CD1c-positive myeloid dendritic cell (primary cell): ENCODE results near the gene RHNO1.

ENCODE experiments used
- DNase-seq: peaks from one replicate; pipeline ENCODE4 v3.0.0-alpha.2; 2016; ENCODE audit errors: extremely low spot score

The RHNO1 gene

GRCh38 chr12:2902272-2902880, 25.4 kb downstream of the RHNO1 start:
- DNase-seq, result no peak

GRCh38 chr12:2904260-2904659, 27.2 kb downstream of the RHNO1 start:
- DNase-seq, result no peak

DNA sequence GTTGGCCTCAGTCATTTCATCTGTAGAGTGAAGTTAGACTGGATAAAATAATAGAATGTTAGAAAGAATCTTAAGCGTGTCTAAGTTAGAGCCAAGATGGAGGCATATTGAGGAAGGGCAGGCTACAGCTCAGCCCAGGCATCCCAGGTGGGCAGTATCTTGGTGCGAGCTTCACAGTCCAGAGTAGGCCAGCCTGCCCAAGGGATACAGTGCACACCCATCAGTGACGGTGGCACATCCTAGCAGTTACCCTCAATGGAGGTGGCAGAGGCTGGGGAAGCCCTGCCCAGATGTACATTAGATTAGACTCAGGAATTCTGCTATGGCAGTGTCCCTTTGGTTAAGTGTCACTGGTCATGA, 35.2 kb downstream of the RHNO1 start:
- DNase-seq, result no peak

DNA sequence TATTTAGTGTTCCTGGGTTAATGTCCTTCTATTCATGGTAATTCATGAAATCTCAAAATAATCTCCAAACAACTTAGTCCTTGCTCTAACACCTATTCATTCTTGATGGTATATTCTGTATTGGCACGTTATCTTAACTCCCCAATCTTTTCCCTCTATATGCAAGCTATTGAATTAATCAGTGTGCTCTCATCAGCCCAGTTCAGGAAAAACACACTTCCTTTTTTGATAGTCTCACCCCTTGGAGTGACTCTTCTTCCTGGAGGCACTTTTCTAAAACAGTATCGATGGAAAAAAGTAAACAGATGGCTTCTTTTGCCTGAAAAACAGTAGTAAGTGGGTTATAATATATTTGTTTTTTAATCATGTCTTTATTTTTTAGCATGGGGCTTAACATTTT, 42.2 kb downstream of the RHNO1 start:
- no peak for DNase-seq

- DNase-seq, result no peak
Measured at GRCh38 chr12:2922329-2922728, 45.3 kb downstream of the RHNO1 start.

DNA sequence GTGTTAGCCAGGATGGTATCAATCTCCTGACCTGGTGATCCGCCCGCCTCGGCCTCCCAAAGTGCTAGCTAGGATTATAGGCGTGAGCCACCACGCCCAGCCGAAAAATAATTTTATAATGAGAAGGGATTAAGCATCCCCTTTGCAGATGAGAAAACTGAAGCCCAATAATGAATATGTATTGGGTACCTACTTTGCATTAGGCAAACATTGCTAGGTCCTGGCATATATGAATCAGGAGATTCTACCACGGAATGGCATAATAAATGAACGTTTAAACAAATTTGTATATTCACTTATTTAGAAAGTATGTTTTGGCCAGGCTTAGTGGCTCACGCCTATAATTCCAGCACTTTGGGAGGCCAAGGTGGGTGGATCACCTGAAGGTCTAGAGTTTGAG, 46.0 kb downstream of the RHNO1 start:
- DNase-seq, result no peak

- DNase-seq, result no peak
Measured at GRCh38 chr12:2924019-2924418, 47.0 kb downstream of the RHNO1 start.

DNA sequence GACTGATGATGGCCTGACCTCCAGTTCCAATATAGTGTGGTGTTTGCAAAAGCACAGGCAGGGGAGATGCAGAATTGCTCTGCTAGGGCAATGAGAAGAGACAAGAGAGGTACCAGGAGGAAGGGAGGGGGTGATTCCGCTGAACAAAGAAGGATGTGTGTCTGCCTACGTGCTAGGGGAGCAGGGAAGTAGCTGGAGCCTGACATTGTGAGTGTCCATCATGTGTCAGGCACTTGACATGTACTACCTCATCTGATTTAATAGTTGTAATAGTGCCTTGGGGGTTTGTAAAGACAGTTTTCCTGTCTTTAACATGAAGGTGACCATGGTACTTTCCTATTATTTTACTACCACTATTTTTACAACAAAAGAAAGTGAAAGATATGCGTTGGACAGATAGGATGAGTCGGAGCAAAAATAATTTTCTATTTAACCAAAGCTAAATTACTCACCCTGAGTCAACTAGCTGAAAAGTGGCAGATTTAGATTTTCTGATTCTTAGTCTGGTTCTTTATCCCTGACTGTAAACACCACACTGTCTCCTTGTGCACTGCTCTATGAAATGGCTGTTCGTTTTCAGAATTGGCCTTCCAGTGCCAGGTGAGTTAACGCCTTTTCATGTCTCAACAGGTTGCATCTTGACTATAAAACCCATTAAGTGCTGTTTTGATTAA, 48.4 kb downstream of the RHNO1 start:
- no peak for DNase-seq

GRCh38 chr12:2930865-2931264, 53.8 kb downstream of the RHNO1 start:
- no peak for DNase-seq

DNA sequence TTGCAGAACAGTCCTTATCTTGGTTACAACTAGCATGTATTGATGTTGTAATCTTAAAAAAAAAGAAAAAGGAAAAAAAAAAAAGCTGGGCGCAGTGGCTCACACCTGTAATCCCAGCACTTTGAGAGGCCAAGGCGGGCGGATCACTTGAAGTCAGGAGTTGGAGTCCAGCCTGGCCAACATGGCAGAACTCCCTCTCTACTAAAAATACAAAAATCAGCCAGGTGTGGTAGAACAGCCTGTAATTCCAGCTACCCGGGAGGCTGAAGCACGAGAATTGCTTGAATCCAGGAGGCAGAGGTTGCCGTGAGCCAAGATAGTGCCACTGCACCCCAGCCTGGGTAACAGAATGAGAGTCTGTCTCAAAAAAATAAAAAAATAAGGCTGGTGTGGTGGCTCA, 56.6 kb downstream of the RHNO1 start:
- no peak for DNase-seq

GRCh38 chr12:2934371-2934770, 57.3 kb downstream of the RHNO1 start:
- DNase-seq, result no peak

DNA sequence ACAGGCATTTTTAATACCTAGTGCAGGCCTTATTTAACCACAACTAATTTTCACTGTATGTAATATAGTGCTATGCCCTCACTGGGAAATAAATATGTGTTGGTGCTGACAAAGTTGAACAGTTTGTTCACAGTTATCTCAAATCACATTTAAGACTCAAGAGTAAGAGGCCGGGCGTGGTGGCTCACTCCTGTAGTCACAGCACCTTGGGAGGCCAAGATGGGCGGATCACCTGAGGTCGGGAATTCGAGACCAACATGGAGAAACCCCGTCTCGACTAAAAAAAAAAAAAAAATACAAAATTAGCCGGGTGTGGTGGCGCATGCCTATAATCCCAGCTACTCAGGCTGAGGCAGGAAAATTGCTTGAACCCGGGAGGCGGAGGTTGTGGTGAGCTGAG, 59.3 kb downstream of the RHNO1 start:
- no peak for DNase-seq

GRCh38 chr12:2937500-2937899, 60.5 kb downstream of the RHNO1 start:
- DNase-seq, result no peak
